Lung (tissue), 12 donors: Measurements from ENCODE around the gene BTG4. TPM values are rescaled to one million over a fixed set of nuclear protein-coding genes. Genes with fewer than 3 reads are reported as not detected.

ENCODE experiments used
- ATAC-seq: fragments of 200-7000 bp; cut with Tn5 transposase; one replicate; pipeline ENCODE4 v1.9.1; 2020; ENCODE audit warnings: moderate number of reproducible peaks; ENCODE audit not compliant: insufficient read depth, low FRiP score
- DNase-seq, 3 donors: peaks; one replicate each; pipeline ENCODE4 v3.0.0-alpha.2; 2013 to 2017
- H3K27ac ChIP-seq, 2 donors: one replicate each; pipeline ENCODE4 v1.5.1; 2013; ENCODE audit warnings: mild to moderate bottlenecking in 2 of 2, moderate library complexity in 2 of 2, control low read depth in 1 of 2, inconsistent platforms in 1 of 2, low read depth in 1 of 2, low read length in 1 of 2
- H3K27me3 ChIP-seq, 3 donors: one replicate each; pipeline ENCODE4 v1.5.1; 2013; ENCODE audit warnings: low read length in 2 of 3; ENCODE audit not compliant: control insufficient read depth in 3 of 3, insufficient read depth in 3 of 3
- H3K36me3 ChIP-seq, 4 donors: one replicate each; pipeline ENCODE4 v1.5.1; 2013; ENCODE audit warnings: low read length in 4 of 4, mild to moderate bottlenecking in 1 of 4, moderate library complexity in 1 of 4; ENCODE audit not compliant: control insufficient read depth in 4 of 4, insufficient read depth in 4 of 4
- H3K4me1 ChIP-seq, 5 donors: one replicate each; pipeline ENCODE4 v1.5.1; 2013; ENCODE audit warnings: low read length in 5 of 5, mild to moderate bottlenecking in 2 of 5, moderate library complexity in 1 of 5; ENCODE audit not compliant: control insufficient read depth in 5 of 5, insufficient read depth in 5 of 5
- H3K4me3 ChIP-seq: one replicate; pipeline ENCODE4 v1.5.1; 2013; ENCODE audit warnings: mild to moderate bottlenecking, control low read depth, moderate library complexity
- H3K9ac ChIP-seq, 2 donors: one replicate each; pipeline ENCODE4 v1.5.1; 2013; ENCODE audit warnings: low read length in 2 of 2, control low read depth in 1 of 2; ENCODE audit not compliant: insufficient read depth in 1 of 2
- H3K9me3 ChIP-seq, 4 donors: one replicate each; pipeline ENCODE4 v1.5.1; 2013; ENCODE audit warnings: low read length in 3 of 4, mild to moderate bottlenecking in 1 of 4, moderate library complexity in 1 of 4; ENCODE audit not compliant: control insufficient read depth in 4 of 4, insufficient read depth in 3 of 4
- CTCF ChIP-seq: IDR thresholded peaks from 2 replicates; pipeline ENCODE4 v1.5.1; 2012; ENCODE audit warnings: mild to moderate bottlenecking; ENCODE audit errors: control extremely low read depth, extremely low read depth
- WGBS, 2 donors: extraction: QIAGEN DNeasy Blood & Tissue Kit; methylation state at CpG; one replicate each; pipeline ENCODE4 v1.1.7; 2013; 5-methylcytosine and 5-hydroxymethylcytosine counted together
- polyA plus RNA-seq, 2 donors: library from polyadenylated mRNA; stranded (reverse); fragments of 200-250 nt; gene quantifications; one replicate each; pipeline ENCODE4 v1.2.1, GENCODE V29; 2013
- total RNA-seq, 2 donors: library from RNA; depleted of rRNA in 1 of 2; stranded (reverse); fragments of >200 nt in 1 of 2; gene quantifications; one replicate each; pipeline ENCODE4 v1.2.1, GENCODE V29; 2014 to 2021
- donor health status: control.
- donor health status: control.
- donor health status: Bipolar disorder and iron deficiency.
- donor health status: healthy.
- donor health status: DM: yes; HTN: yes; CAD: no.

The BTG4 gene
- total and polyA plus RNA-seq, 4 donors, result 0.23 to 1.5 (median 0.52) TPM

GRCh38 chr11:111560800-111561199, 48.6 kb upstream of the BTG4 start:
- TF ChIP-seq CTCF, result no peak
- no peak overlapping the region for H3K27ac ChIP-seq
- H3K27me3 ChIP-seq, result no peaks in the 10 kb centered on the region
- H3K36me3 ChIP-seq, result peaks cover 0 to 15% (median 0%) of the 10 kb centered on the region in 4 donors
- no peak overlapping the region for H3K4me3 ChIP-seq
- no peak overlapping the region for H3K9ac ChIP-seq
- 86 to 95% methylated on average over 3 of the region's 3 CpGs for WGBS, 2 donors
- H3K4me1 ChIP-seq, result peaks cover 0 to 2% (median 0%) of the 10 kb centered on the region in 5 donors
- peaks cover 0 to 3% (median 0%) of the 10 kb centered on the region in 4 donors for H3K9me3 ChIP-seq
- DNase-seq (no peak), ATAC-seq (no peak)

GRCh38 chr11:111559800-111560464, 47.7 kb upstream of the BTG4 start:
- no peak for ATAC-seq
- peaks cover 0 to 2% (median 0%) of the 10 kb centered on the region in 5 donors for H3K4me1 ChIP-seq
- H3K4me3 ChIP-seq, result no peak overlapping the region
- DNase-seq, result no peak
- H3K27me3 ChIP-seq, result no peaks in the 10 kb centered on the region
- H3K27ac ChIP-seq, result no peak overlapping the region
- H3K9ac ChIP-seq, result no peak overlapping the region
- H3K9me3 ChIP-seq, result peaks cover 0 to 3% (median 0%) of the 10 kb centered on the region in 4 donors
- H3K36me3 ChIP-seq, result peaks cover 0 to 16% (median 0%) of the 10 kb centered on the region in 4 donors
- 70 to 80% methylated on average over 11 of the region's 11 CpGs for WGBS, 2 donors
- no peak for TF ChIP-seq CTCF

- H3K27me3 ChIP-seq, result no peaks in the 10 kb centered on the region
- H3K4me3 ChIP-seq, result no peak overlapping the region
- 73 to 89% methylated on average over 5 of the region's 5 CpGs for WGBS, 2 donors
- peaks cover 0 to 16% (median 0%) of the 10 kb centered on the region in 4 donors for H3K36me3 ChIP-seq
- peaks cover 0 to 2% (median 0%) of the 10 kb centered on the region in 5 donors for H3K4me1 ChIP-seq
- ATAC-seq, result peak; percentile 56
- H3K9ac ChIP-seq, result no peak overlapping the region
- DNase-seq, result peak in 2 of 3 donors; percentile 27 to 54
- peaks cover 0 to 3% (median 0%) of the 10 kb centered on the region in 4 donors for H3K9me3 ChIP-seq
- H3K27ac ChIP-seq, result peak overlapping the region in 1 of 2 donors; percentile 60
- no peak for TF ChIP-seq CTCF
Measured at GRCh38 chr11:111557425-111558111, 45.4 kb upstream of the BTG4 start.
